HL-60/S4 (cell line): Measurements from ENCODE around the gene GP2.

Experiments
- in situ Hi-C: fragments of 300-500 bp; cut with MboI; formaldehyde crosslinking; loops from 2 replicates; pipeline ENCODE4 v1.14.3; 2022; ENCODE audit warnings: low sequenced_read_pairs

The GP2 gene

DNA sequence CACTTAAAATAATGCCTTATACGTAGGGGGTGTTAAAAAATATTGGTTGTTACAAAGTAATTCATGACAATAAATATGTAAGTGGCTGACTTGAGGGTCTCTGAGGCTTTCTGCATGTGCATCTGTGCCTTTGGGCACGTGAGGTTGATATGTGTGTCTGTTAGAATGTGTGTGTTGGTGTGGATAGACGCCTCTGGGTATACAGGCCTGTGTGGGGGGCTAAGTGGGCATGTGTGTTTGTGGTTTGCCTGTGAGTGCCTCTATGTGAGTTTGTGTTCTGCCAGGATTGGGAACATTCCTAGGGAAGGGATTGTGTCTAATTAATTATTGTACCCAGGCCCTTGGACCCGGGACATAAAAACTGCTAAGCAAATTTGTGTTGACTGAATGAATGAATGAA, 19.0 kb downstream of the GP2 start:
- in situ Hi-C loops = loop anchor here (10.0 kb wide), 1 partner anchor 393 kb away; no protein-coding TSS in a partner anchor

DNA sequence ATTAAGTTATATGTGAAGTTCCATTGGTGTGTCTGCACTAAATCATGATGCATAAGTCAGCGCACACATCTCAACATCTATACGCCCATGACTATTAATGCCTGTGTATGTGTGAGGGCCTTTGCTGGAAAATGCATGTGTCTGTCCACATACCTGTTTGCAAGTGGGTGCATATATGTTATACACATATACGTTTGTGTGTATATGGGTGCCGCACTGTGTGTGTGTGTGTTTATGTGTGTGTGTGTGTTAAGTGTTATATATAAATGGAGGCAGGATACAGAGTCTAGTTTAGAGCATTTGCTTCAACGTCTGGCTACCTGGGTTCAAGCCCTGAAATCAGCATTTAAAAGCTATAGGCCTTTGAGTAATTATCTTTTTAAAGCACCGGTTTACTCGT, 19.5 kb downstream of the GP2 start:
- in situ Hi-C loops = loop anchor here (10.0 kb wide), 1 partner anchor 393 kb away; no protein-coding TSS in a partner anchor

- in situ Hi-C loops = loop anchor here (10.0 kb wide), 1 partner anchor 392 kb away; no protein-coding TSS in a partner anchor
Measured at GRCh38 chr16:20307240-20307671, 20.1 kb downstream of the GP2 start.

GRCh38 chr16:20306401-20306800, 20.9 kb downstream of the GP2 start:
- in situ Hi-C loops = loop anchor here (10.0 kb wide), 1 partner anchor 392 kb away; no protein-coding TSS in a partner anchor

- in situ Hi-C loops = loop anchor here (10.0 kb wide), 1 partner anchor 388 kb away; no protein-coding TSS in a partner anchor
Measured at GRCh38 chr16:20303012-20303411, 24.3 kb downstream of the GP2 start.

- in situ Hi-C loops = loop anchor here (10.0 kb wide), 1 partner anchor 388 kb away; no protein-coding TSS in a partner anchor
Measured at GRCh38 chr16:20302389-20302788, 24.9 kb downstream of the GP2 start.

DNA sequence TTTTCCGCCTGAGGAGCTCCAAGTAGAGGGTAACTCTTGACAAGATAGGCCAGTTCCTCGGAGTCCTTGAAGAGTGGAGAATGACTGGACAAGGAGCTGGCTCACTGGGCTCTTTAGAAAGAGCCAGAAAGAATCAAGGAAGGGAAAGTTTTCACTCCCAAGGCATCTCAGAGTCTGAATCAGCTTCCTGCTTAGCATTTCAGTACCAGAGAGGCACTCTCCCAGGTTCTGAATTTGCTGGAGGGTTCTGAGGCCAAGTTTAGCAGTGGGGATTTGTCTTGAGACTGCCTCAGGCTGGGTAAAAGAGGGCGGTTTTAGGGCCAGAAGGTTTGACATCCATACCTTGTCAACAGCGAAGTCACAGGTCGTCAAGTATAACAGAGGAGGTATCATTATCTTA, 25.5 kb downstream of the GP2 start:
- in situ Hi-C loops = loop anchor here (10.0 kb wide), 1 partner anchor 387 kb away; no protein-coding TSS in a partner anchor

- in situ Hi-C loops = loop anchor here (10.0 kb wide), 1 partner anchor 386 kb away; no protein-coding TSS in a partner anchor
Measured at GRCh38 chr16:20300312-20301097, 26.8 kb downstream of the GP2 start.

DNA sequence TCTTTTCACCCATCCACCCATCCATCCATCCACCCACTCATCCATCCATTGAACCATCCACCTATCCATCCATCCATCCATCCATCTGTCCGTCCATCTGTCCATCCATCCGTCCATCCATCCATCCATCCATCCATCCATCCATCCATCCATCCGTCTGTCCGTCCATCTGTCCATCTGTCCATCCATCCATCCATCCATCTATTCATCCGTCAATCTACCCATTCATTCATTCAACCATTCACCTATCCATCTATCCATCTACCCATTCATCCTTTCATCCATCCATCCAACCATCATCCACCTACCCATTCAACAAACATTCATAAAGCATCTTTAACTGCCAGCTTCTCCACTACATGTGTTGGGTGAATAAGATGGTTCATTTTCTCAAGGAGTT, 28.9 kb downstream of the GP2 start:
- in situ Hi-C loops = no loop called here

DNA sequence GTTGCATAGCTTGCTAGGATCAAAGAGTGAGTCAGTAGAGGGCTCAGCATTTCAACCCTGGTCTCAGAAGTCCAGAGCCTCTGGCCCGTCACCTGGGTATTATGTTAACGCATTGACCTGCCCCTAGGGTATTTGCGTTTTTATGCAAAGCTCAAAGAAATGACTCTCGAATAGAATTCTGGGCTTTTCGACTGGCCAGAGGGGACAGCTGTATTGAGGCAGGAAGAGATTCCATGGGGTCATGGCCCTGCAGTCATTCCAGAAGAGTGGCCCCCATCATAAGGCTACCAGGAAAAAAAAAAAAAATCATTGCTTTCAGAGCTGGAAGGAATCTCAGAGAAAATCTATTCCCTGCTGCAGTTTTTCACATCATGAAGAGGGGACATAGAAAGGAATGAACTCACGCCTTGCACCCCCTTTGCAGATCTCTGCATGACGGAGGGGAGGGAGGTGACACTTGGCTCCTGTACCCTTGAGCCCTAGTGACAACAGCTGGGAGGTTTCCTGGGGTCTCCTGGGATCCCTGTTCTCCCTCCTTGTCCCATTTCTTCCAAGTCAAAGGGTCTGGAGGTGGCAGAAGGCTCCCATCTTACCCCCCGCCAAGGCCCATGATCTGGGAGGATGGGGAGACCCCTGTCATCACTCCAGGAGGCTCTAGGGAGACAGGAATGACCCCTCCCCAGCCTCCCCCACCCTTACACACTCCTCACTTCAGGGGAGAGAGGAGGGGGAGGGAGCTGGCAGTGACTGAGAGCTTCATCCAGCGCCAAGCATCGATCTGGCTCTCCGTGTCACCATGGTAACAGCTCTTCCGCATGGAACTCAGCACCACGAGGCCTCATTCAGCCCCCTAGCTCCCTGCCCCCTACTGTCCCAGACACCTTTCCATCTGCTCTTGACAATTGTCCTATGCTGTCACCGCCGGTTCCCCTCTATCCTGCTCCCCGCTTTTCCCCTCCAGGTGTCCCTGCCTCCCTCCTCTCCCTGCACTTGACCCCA, 35.8 kb downstream of the GP2 start:
- in situ Hi-C loops = no loop called here

GRCh38 chr16:20289571-20289970, 37.7 kb downstream of the GP2 start:
- in situ Hi-C loops = no loop called here

GRCh38 chr16:20285993-20286499, 41.3 kb downstream of the GP2 start:
- in situ Hi-C loops = no loop called here

GRCh38 chr16:20280259-20280658, 47.1 kb downstream of the GP2 start:
- in situ Hi-C loops = no loop called here

DNA sequence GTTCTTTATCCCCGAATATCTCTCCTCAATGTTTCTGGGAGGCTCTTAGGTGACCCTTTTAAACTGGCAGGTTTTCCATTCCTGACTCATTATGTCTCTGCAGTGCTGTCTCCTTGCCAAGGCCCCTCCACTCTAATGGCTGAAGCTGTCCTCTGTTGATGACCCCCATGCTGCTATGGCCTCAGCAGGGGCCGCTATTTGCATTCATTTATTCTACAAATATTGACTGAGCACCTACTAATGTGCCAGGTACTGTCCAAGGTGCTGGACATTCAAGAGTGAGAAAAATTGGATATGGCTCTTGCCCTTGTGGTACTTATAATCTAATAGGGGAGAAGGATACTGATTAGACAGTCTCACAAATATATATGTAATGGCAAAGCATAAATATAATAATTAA, 55.4 kb downstream of the GP2 start:
- in situ Hi-C loops = no loop called here

GRCh38 chr16:20268409-20268808, 58.9 kb downstream of the GP2 start:
- in situ Hi-C loops = no loop called here

GRCh38 chr16:20265019-20265418, 62.3 kb downstream of the GP2 start:
- in situ Hi-C loops = no loop called here

- in situ Hi-C loops = no loop called here
Measured at GRCh38 chr16:20263138-20263855, 64.0 kb downstream of the GP2 start.

DNA sequence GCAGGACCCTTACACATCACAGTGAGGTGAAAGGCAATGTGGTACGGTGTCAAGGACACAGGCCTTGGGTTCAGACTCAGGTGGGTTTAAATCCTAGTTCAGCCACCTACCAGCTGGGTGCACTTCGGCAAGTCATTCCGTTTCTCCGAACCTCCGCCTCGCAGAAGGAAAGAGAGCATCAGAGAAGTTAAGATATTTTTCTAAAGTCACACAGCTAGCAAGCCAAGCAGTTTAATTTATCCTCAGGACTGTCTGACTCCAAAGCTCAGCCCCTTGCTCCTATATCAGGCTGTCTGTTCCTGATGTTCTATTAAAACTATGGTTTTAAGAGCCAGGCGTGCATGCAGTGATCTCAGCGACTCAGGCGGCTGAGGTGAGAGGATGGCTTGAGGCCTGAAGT, 65.1 kb downstream of the GP2 start:
- in situ Hi-C loops = no loop called here

GRCh38 chr16:20260215-20261009, 66.9 kb downstream of the GP2 start:
- in situ Hi-C loops = no loop called here
